HEK293 (cell line): ENCODE measurements around the gene ROPN1L.

Experiments
- CTCF ChIA-PET: fragments of 350-600 bp; formaldehyde crosslinking; extraction: SDS; loops from one replicate; lab custom pipeline; 2021; ENCODE audit warnings: antibody characterized with exemption; lab: Yijun Ruan, JAX
- POLR2A ChIA-PET: fragments of 300-600 bp; formaldehyde crosslinking; extraction: SDS; loops from one replicate; lab custom pipeline; 2020; ENCODE audit warnings: antibody characterized with exemption, inconsistent platforms; lab: Yijun Ruan, JAX
- H3K27ac ChIP-seq: fragments of 200-500 bp; sonication (Bioruptor generic); 2 replicates; pipeline ENCODE4 v1.5.1; 2014; ENCODE audit warnings: low read depth, low read length, control low read depth, inconsistent platforms; ENCODE audit errors: extremely low read depth
- H3K36me3 ChIP-seq, 2 experiments: fragments of 200-500 bp in 1 of 2; sonication (Bioruptor generic) in 1 of 2; 1 replicate in 1 of 2; 2 replicates in 1 of 2; pipeline ENCODE4 v1.5.1; 2014 to 2017; ENCODE audit warnings: inconsistent platforms in 2 of 2, low read length in 2 of 2; ENCODE audit not compliant: control insufficient read depth in 2 of 2, insufficient read depth in 1 of 2
- H3K4me1 ChIP-seq: fragments of 200-500 bp; sonication (Bioruptor generic); 2 replicates; pipeline ENCODE4 v1.5.1; 2014; ENCODE audit warnings: mild to moderate bottlenecking, low read length, inconsistent platforms; ENCODE audit not compliant: control insufficient read depth, insufficient read depth
- H3K4me3 ChIP-seq: 2 replicates; pipeline ENCODE4 v1.5.1; 2011; ENCODE audit warnings: low read depth, mild to moderate bottlenecking, control low read depth, low read length, moderate library complexity
- H3K9me3 ChIP-seq: fragments of 200-500 bp; sonication (Bioruptor generic); 2 replicates; pipeline ENCODE4 v1.5.1; 2014; ENCODE audit warnings: low read depth, low read length, inconsistent platforms; ENCODE audit not compliant: control insufficient read depth, insufficient read depth
- GLIS1 ChIP-seq: fragments of 450-650 bp; formaldehyde crosslinking; IDR thresholded peaks from 2 replicates; pipeline ENCODE4 v1.5.1; 2016; ENCODE audit warnings: missing biosample characterization, missing genetic modification characterization
- HOXD13 ChIP-seq: sonication (generic); formaldehyde crosslinking; IDR thresholded peaks from 2 replicates; pipeline ENCODE4 v1.8.0; 2022; ENCODE audit warnings: missing genetic modification reagents, borderline replicate concordance
- KLF1 ChIP-seq: fragments of 450-650 bp; formaldehyde crosslinking; IDR thresholded peaks from 2 replicates; pipeline ENCODE4 v1.5.1; 2016; ENCODE audit warnings: missing biosample characterization, missing genetic modification characterization
- SCRT1 ChIP-seq: fragments of 450-650 bp; formaldehyde crosslinking; IDR thresholded peaks from 2 replicates; pipeline ENCODE4 v1.5.1; 2016; ENCODE audit warnings: missing biosample characterization, missing genetic modification characterization, borderline replicate concordance
- SP7 ChIP-seq: fragments of 450-650 bp; formaldehyde crosslinking; IDR thresholded peaks from 2 replicates; pipeline ENCODE4 v1.5.1; 2016; ENCODE audit warnings: missing biosample characterization, missing genetic modification characterization
- TRIM28 ChIP-seq: IDR thresholded peaks from 2 replicates; pipeline ENCODE4 v1.6.1; 2011; ENCODE audit warnings: low read length, control low read depth, borderline replicate concordance
- ZEB2 ChIP-seq: fragments of 450-650 bp; formaldehyde crosslinking; IDR thresholded peaks from 2 replicates; pipeline ENCODE4 v1.5.1; 2016; ENCODE audit warnings: missing biosample characterization, missing genetic modification characterization
- ZFP41 ChIP-seq: fragments of 450-650 bp; formaldehyde crosslinking; IDR thresholded peaks from 2 replicates; pipeline ENCODE4 v1.5.1; 2016; ENCODE audit warnings: missing biosample characterization, missing genetic modification characterization, borderline replicate concordance
- ZNF114 ChIP-seq: fragments of 450-650 bp; formaldehyde crosslinking; IDR thresholded peaks from 2 replicates; pipeline ENCODE4 v1.5.0; 2017; ENCODE audit warnings: missing biosample characterization, missing genetic modification characterization
- ZNF157 ChIP-seq: fragments of 450-650 bp; formaldehyde crosslinking; IDR thresholded peaks from 2 replicates; pipeline ENCODE4 v1.5.1; 2016; ENCODE audit warnings: missing biosample characterization, missing genetic modification characterization
- ZNF366 ChIP-seq: fragments of 450-650 bp; formaldehyde crosslinking; conservative IDR thresholded peaks from 2 replicates; pipeline ENCODE4 v1.5.1; 2016; ENCODE audit warnings: missing biosample characterization, missing genetic modification characterization
- ZNF391 ChIP-seq: fragments of 450-650 bp; formaldehyde crosslinking; IDR thresholded peaks from 2 replicates; pipeline ENCODE4 v1.5.1; 2016; ENCODE audit warnings: low read depth, missing biosample characterization, missing genetic modification characterization, borderline replicate concordance
- ZNF548 ChIP-seq: fragments of 450-650 bp; formaldehyde crosslinking; IDR thresholded peaks from 2 replicates; pipeline ENCODE4 v1.5.1; 2016; ENCODE audit warnings: missing biosample characterization, missing genetic modification characterization
- ZNF660 ChIP-seq: fragments of 450-650 bp; IDR thresholded peaks from 2 replicates; pipeline ENCODE4 v1.5.1; 2018; ENCODE audit warnings: missing biosample characterization, mild to moderate bottlenecking, missing genetic modification characterization
- ZNF670 ChIP-seq: fragments of 450-650 bp; formaldehyde crosslinking; IDR thresholded peaks from 2 replicates; pipeline ENCODE4 v1.5.1; 2016; ENCODE audit warnings: missing biosample characterization, missing genetic modification characterization, low read depth
- ZNF830 ChIP-seq: fragments of 450-650 bp; IDR thresholded peaks from 2 replicates; pipeline ENCODE4 v1.5.0; 2018; ENCODE audit warnings: missing biosample characterization, missing genetic modification characterization, low read depth, mild to moderate bottlenecking, moderate library complexity
- TF ChIP-seq, protein P1 (sequence below): fragments of 450-650 bp; formaldehyde crosslinking; IDR thresholded peaks from 2 replicates; pipeline ENCODE4 v1.5.1; 2016; ENCODE audit warnings: missing biosample characterization, missing genetic modification characterization, low read depth
- TF ChIP-seq, protein P2 (sequence below): fragments of 450-650 bp; formaldehyde crosslinking; IDR thresholded peaks from 2 replicates; pipeline ENCODE4 v1.5.1; 2016; ENCODE audit warnings: missing biosample characterization, missing genetic modification characterization
- TF ChIP-seq, protein P3 (sequence below): fragments of 450-650 bp; formaldehyde crosslinking; conservative IDR thresholded peaks from 2 replicates; pipeline ENCODE4 v1.5.1; 2016; ENCODE audit warnings: low read depth, missing biosample characterization, missing genetic modification characterization
- TF ChIP-seq, protein P4 (sequence below): fragments of 450-650 bp; formaldehyde crosslinking; IDR thresholded peaks from 2 replicates; pipeline ENCODE4 v1.5.1; 2017; ENCODE audit warnings: missing biosample characterization, missing genetic modification characterization
- TF ChIP-seq, protein P5 (sequence below): fragments of 450-650 bp; formaldehyde crosslinking; IDR thresholded peaks from 2 replicates; pipeline ENCODE4 v1.5.1; 2016; ENCODE audit warnings: missing biosample characterization, missing genetic modification characterization

The ROPN1L gene

DNA sequence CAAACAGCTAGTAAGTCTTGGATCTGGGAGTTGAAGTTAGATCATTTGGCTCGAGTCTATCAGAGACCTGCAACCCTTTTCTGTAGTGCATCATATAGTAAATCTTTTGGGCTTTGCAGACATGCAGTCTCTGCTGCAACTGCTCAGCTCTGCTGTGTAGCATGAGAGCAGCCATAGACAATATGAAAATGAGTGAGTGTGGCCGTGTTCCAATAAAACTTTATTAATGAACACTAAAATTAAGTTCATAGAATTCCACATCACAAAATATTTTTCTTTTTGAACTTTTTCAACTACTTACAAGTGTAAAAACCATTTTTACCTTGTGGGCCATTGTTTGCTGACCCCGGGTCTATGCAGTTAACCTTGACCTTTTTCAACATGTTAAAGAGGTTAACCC is 35.2 kb downstream of the ROPN1L start (continued):
- TF ChIP-seq, protein P1, sequence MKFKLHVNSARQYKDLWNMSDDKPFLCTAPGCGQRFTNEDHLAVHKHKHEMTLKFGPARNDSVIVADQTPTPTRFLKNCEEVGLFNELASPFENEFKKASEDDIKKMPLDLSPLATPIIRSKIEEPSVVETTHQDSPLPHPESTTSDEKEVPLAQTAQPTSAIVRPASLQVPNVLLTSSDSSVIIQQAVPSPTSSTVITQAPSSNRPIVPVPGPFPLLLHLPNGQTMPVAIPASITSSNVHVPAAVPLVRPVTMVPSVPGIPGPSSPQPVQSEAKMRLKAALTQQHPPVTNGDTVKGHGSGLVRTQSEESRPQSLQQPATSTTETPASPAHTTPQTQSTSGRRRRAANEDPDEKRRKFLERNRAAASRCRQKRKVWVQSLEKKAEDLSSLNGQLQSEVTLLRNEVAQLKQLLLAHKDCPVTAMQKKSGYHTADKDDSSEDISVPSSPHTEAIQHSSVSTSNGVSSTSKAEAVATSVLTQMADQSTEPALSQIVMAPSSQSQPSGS (tag by site-specific recombination), result no peak
- TF ChIP-seq HOXD13 (CRISPR knock-in tag) (no peak), ZNF830 (tag by site-specific recombination) (no peak), ZNF114 (tag by site-specific recombination) (no peak), GLIS1 (tag by site-specific recombination) (no peak), SCRT1 (tag by site-specific recombination) (no peak)

DNA sequence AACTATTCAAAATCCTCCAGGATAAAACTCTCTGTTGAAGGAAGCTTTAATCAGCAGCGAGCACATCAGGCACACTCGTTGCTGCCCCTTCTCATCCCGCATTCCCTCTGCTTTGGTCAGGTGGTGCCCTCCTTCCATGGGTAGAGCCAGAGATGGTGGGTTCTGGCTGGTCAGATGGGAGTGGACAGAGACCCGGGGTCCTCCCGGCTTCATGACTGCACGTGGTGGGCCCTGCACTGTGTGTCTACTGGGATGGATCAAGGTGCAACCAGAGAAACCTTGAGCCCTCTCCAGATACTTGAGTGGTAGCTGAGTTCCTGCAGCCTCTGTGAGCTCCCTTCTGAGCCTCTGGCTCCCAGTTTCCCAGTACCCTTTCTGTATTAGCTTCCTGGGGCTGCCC is 36.3 kb downstream of the ROPN1L start:
- ChIA-PET CTCF (interaction anchor here (0.9 to 1.2 kb wide), 2 partner anchors 99 to 150 kb away, joined by 3 to 7 read pairs; no protein-coding TSS in a partner anchor), POLR2A (no interaction called here)
- Histone ChIP-seq H3K4me1 (peaks cover 3% of the 10 kb centered on the region; the same call in 1 of the 2 replicates), H3K4me3 (no peak overlapping the region), H3K36me3 (no peaks in the 10 kb centered on the region), H3K27ac (no peak overlapping the region), H3K9me3 (no peaks in the 10 kb centered on the region)
- 0 out of 2 replicates have a peak, but pooled peaks have one; percentile 23 for TF ChIP-seq ZNF548 (tag by site-specific recombination)
- TF ChIP-seq, protein P2, sequence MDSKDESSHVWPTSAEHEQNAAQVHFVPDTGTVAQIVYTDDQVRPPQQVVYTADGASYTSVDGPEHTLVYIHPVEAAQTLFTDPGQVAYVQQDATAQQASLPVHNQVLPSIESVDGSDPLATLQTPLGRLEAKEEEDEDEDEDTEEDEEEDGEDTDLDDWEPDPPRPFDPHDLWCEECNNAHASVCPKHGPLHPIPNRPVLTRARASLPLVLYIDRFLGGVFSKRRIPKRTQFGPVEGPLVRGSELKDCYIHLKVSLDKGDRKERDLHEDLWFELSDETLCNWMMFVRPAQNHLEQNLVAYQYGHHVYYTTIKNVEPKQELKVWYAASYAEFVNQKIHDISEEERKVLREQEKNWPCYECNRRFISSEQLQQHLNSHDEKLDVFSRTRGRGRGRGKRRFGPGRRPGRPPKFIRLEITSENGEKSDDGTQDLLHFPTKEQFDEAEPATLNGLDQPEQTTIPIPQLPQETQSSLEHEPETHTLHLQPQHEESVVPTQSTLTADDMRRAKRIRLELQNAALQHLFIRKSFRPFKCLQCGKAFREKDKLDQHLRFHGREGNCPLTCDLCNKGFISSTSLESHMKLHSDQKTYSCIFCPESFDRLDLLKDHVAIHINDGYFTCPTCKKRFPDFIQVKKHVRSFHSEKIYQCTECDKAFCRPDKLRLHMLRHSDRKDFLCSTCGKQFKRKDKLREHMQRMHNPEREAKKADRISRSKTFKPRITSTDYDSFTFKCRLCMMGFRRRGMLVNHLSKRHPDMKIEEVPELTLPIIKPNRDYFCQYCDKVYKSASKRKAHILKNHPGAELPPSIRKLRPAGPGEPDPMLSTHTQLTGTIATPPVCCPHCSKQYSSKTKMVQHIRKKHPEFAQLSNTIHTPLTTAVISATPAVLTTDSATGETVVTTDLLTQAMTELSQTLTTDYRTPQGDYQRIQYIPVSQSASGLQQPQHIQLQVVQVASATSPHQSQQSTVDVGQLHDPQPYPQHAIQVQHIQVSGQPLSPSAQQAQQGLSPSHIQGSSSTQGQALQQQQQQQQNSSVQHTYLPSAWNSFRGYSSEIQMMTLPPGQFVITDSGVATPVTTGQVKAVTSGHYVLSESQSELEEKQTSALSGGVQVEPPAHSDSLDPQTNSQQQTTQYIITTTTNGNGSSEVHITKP, result no peak

DNA sequence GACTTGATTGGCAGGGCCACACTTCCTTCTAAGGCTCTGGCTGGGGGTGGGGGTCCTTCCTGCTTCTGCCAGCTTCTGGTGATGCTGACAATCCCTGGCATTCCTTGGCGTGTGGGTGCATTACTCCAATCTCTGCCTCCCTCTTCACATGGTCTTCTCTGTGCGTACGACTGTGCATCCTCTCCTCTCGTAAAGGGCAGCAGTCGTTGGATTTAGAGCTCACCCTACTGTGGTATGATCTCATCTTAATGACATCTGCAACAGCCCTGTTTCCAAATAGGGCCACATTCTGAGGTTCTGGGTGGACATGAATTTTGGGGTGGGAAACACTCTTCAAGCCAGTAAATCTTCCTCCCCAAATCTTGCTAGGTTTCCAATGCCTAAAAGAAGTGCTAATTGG is 36.8 kb downstream of the ROPN1L start:
- Histone ChIP-seq H3K9me3 (no peaks in the 10 kb centered on the region), H3K4me3 (no peak overlapping the region), H3K27ac (no peak overlapping the region), H3K36me3 (no peaks in the 10 kb centered on the region), H3K4me1 (peaks cover 3% of the 10 kb centered on the region; the same call in 1 of the 2 replicates)
- POLR2A ChIA-PET, result no interaction called here
- CTCF ChIA-PET, result interaction anchor here (0.7 to 1.2 kb wide), 3 partner anchors 10 to 149 kb away, joined by 3 to 7 read pairs (median 4); no protein-coding TSS in a partner anchor
- TF ChIP-seq SP7 (tag by site-specific recombination), result no peak
- TF ChIP-seq, protein P3, sequence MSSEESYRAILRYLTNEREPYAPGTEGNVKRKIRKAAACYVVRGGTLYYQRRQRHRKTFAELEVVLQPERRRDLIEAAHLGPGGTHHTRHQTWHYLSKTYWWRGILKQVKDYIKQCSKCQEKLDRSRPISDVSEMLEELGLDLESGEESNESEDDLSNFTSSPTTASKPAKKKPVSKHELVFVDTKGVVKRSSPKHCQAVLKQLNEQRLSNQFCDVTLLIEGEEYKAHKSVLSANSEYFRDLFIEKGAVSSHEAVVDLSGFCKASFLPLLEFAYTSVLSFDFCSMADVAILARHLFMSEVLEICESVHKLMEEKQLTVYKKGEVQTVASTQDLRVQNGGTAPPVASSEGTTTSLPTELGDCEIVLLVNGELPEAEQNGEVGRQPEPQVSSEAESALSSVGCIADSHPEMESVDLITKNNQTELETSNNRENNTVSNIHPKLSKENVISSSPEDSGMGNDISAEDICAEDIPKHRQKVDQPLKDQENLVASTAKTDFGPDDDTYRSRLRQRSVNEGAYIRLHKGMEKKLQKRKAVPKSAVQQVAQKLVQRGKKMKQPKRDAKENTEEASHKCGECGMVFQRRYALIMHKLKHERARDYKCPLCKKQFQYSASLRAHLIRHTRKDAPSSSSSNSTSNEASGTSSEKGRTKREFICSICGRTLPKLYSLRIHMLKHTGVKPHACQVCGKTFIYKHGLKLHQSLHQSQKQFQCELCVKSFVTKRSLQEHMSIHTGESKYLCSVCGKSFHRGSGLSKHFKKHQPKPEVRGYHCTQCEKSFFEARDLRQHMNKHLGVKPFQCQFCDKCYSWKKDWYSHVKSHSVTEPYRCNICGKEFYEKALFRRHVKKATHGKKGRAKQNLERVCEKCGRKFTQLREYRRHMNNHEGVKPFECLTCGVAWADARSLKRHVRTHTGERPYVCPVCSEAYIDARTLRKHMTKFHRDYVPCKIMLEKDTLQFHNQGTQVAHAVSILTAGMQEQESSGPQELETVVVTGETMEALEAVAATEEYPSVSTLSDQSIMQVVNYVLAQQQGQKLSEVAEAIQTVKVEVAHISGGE, result no peak
- no peak for TF ChIP-seq ZNF157
- no peak for TF ChIP-seq ZNF660
- no peak for TF ChIP-seq ZEB2
- no peak for TF ChIP-seq ZNF366 (tag by site-specific recombination)
- no peak for TF ChIP-seq ZNF670 (tag by site-specific recombination)
- TF ChIP-seq, protein P4, sequence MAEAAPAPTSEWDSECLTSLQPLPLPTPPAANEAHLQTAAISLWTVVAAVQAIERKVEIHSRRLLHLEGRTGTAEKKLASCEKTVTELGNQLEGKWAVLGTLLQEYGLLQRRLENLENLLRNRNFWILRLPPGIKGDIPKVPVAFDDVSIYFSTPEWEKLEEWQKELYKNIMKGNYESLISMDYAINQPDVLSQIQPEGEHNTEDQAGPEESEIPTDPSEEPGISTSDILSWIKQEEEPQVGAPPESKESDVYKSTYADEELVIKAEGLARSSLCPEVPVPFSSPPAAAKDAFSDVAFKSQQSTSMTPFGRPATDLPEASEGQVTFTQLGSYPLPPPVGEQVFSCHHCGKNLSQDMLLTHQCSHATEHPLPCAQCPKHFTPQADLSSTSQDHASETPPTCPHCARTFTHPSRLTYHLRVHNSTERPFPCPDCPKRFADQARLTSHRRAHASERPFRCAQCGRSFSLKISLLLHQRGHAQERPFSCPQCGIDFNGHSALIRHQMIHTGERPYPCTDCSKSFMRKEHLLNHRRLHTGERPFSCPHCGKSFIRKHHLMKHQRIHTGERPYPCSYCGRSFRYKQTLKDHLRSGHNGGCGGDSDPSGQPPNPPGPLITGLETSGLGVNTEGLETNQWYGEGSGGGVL (tag by site-specific recombination), result no peak
- TF ChIP-seq KLF1 (tag by site-specific recombination), result no peak
- no peak for TF ChIP-seq ZFP41 (tag by site-specific recombination)
- TF ChIP-seq ZNF391 (tag by site-specific recombination), result no peak
- TF ChIP-seq, protein P5, sequence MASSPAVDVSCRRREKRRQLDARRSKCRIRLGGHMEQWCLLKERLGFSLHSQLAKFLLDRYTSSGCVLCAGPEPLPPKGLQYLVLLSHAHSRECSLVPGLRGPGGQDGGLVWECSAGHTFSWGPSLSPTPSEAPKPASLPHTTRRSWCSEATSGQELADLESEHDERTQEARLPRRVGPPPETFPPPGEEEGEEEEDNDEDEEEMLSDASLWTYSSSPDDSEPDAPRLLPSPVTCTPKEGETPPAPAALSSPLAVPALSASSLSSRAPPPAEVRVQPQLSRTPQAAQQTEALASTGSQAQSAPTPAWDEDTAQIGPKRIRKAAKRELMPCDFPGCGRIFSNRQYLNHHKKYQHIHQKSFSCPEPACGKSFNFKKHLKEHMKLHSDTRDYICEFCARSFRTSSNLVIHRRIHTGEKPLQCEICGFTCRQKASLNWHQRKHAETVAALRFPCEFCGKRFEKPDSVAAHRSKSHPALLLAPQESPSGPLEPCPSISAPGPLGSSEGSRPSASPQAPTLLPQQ, result no peak
- no peak for TF ChIP-seq TRIM28
